K562 (cell line): Measurements from ENCODE around the gene AP1B1. TPM values are rescaled to one million over a fixed set of nuclear protein-coding genes. Genes with fewer than 3 reads are reported as not detected.

Source experiments
- LEF1 ChIP-seq: fragments of 450-650 bp; IDR thresholded peaks from 2 replicates; pipeline ENCODE4 v1.6.1; 2016; ENCODE audit warnings: mild to moderate bottlenecking
- MED1 ChIP-seq: sonication (generic); formaldehyde crosslinking; IDR thresholded peaks from 2 replicates; pipeline ENCODE4 v1.8.1; 2023; ENCODE audit warnings: missing genetic modification reagents, borderline replicate concordance
- PHTF2 ChIP-seq: fragments of 250-450 bp; sonication (Bioruptor Pico); IDR thresholded peaks from 2 replicates; pipeline ENCODE4 v1.5.0; 2021; ENCODE audit warnings: mild to moderate bottlenecking
- POLR2H ChIP-seq: IDR thresholded peaks from 2 replicates; pipeline ENCODE4 v1.6.1; 2016; ENCODE audit warnings: missing genetic modification characterization, low read depth, mild to moderate bottlenecking, control low read depth, missing compliant biosample characterization, moderate library complexity
- TCF7 ChIP-seq: sonication (generic); IDR thresholded peaks from 2 replicates; pipeline ENCODE4 v1.6.1; 2016; ENCODE audit warnings: antibody characterized with exemption, borderline replicate concordance
- ZNF584 ChIP-seq: fragments of 200-800 bp; sonication (Bioruptor generic); IDR thresholded peaks from 2 replicates; pipeline ENCODE4 v1.6.1; 2016; ENCODE audit warnings: low read depth, mild to moderate bottlenecking, missing genetic modification characterization, missing compliant biosample characterization
- polyA plus RNA-seq, 8 experiments: library from polyadenylated mRNA; depleted of rRNA in 4 of 8; stranded (reverse) in 5 of 8; unstranded in 3 of 8; fragments of >200 nt; fragmentation: Nextera tagmentation in 2 of 8; fragmentation: Illumina TruSeq in 1 of 8; extraction: Ambion mirVana in 2 of 8; extraction: Trizol in 1 of 8; gene quantifications; 2 replicates each; pipeline versions ENCODE4 v1.2.1 to v1.2.3, GENCODE V29; 2011 to 2014; ENCODE audit warnings: inconsistent platforms in 1 of 8, missing spikeins in 1 of 8
- total RNA-seq, 7 experiments: library from RNA; depleted of rRNA in 6 of 7; stranded (reverse); fragments of >200 nt in 6 of 7; fragmentation: Illumina TruSeq in 2 of 7; extraction: Trizol in 2 of 7; gene quantifications; 2 replicates each; pipeline versions ENCODE4 v1.2.1 to v1.2.3, GENCODE V29; 2011 to 2021; ENCODE audit warnings: low replicate concordance in 1 of 7
- TF ChIP-seq, protein P1 (sequence below), 2 experiments: fragments of 450-650 bp; IDR thresholded peaks; 2 replicates each; pipeline ENCODE4 v1.6.1; 2016; ENCODE audit warnings: mild to moderate bottlenecking in 2 of 2, borderline replicate concordance in 1 of 2, low read depth in 1 of 2, moderate library complexity in 1 of 2
- TF ChIP-seq, protein P2 (sequence below): fragments of 450-650 bp; IDR thresholded peaks from 2 replicates; pipeline ENCODE4 v1.6.1; 2018; ENCODE audit not compliant: partially characterized antibody
- TF ChIP-seq, protein P3 (sequence below), 2 experiments: fragments of 450-650 bp in 1 of 2; sonication (generic) in 1 of 2; formaldehyde crosslinking in 1 of 2; IDR thresholded peaks in 1 of 2; conservative IDR thresholded peaks in 1 of 2; 2 replicates each; pipeline versions ENCODE4 v1.6.1 to v1.8.1; 2016 to 2023; ENCODE audit warnings: mild to moderate bottlenecking in 2 of 2, moderate library complexity in 2 of 2, inconsistent platforms in 1 of 2, missing genetic modification reagents in 1 of 2

Gene AP1B1
- total and polyA plus RNA-seq, 9 of the 15 experiments (the other 6 are each of a cell fraction or from before 2014, with no cell fraction given) = 1.2 to 60.9 (median 30.1) TPM

DNA sequence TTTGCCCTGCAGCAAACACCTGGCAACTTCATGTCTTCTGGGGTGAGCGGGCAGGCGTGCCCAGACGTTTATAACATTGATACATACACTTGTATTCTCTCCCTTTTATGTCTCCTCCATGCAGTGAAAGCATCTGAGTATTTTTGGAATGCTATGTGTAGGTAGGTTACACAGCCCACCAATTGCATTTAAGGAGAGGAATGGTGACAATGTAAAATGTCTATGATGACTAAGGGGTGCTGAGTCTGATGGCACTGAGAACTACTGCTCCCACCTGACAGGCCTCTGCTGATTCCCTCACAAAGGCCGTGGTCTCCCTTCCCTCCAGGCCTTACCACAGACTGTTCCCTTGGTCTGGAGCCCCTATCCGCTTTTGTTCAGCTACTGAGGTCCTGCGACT lies 50.0 kb downstream of the AP1B1 start (continued):
- TF ChIP-seq, protein P1, sequence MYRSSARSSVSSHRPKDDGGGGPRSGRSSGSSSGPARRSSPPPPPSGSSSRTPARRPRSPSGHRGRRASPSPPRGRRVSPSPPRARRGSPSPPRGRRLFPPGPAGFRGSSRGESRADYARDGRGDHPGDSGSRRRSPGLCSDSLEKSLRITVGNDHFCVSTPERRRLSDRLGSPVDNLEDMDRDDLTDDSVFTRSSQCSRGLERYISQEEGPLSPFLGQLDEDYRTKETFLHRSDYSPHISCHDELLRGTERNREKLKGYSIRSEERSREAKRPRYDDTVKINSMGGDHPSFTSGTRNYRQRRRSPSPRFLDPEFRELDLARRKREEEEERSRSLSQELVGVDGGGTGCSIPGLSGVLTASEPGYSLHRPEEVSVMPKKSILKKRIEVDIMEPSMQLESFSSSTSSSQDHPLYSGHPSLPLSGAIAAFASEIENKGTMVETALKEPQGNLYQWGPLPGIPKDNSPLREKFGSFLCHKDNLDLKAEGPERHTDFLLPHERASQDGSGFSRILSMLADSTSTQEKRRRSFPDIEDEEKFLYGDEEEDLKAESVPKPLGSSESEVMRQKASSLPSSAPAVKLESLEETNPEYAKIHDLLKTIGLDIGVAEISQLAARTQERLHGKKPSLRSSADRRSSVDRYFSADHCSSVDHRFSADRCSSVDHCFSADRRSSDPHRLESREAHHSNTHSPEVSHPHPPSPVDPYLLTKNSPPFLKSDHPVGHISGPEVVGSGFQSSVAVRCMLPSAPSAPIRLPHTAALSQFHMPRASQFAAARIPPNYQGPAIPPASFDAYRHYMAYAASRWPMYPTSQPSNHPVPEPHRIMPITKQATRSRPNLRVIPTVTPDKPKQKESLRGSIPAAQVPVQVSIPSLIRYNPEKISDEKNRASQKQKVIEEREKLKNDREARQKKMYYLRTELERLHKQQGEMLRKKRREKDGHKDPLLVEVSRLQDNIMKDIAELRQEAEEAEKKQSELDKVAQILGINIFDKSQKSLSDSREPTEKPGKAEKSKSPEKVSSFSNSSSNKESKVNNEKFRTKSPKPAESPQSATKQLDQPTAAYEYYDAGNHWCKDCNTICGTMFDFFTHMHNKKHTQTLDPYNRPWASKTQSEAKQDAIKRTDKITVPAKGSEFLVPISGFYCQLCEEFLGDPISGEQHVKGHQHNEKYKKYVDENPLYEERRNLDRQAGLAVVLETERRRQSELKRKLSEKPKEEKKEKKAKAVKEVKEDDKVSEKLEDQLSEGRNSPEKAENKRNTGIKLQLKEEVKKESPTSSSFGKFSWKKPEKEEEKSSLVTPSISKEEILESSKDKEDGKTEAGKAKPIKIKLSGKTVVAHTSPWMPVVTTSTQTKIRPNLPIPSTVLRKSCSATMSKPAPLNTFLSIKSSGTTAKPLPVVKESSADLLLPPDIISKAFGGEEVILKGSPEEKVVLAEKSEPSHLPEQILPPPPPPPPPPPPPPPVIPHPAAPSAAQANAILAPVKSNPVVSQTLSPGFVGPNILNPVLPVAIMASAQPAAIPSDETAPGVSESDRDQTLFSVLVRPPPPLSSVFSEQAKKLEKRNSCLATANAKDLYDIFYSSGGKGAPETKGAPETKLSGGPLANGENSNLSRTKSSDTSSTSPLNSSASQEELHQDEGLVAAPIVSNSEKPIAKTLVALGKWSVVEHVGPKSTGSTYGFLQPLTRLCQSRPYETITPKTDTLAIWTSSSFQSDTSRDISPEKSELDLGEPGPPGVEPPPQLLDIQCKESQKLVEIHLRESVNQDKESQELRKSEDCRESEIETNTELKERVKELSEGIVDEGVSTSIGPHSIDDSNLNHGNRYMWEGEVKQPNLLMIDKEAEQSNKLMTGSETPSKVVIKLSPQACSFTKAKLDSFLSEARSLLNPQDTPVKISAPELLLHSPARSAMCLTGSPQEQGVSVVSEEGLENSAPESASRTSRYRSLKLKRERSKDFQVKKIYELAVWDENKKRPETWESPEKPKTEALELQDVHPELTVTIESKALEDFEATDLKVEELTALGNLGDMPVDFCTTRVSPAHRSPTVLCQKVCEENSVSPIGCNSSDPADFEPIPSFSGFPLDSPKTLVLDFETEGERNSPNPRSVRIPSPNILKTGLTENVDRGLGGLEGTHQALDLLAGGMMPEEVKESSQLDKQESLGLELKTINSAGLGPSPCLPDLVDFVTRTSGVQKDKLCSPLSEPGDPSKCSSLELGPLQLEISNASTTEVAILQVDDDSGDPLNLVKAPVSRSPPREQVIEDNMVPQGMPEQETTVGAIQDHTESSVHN (IDR thresholded peaks at IDR 0.05; ENCODE audit: borderline replicate concordance in 1 of 2, low read depth in 1 of 2) = no peak
- TF ChIP-seq LEF1 (no peak), PHTF2 (no peak), ZNF584 (CRISPR knock-in tag) (no peak), MED1 (no peak), POLR2H (tag) (no peak), TCF7 (no peak)
- TF ChIP-seq, protein P2, sequence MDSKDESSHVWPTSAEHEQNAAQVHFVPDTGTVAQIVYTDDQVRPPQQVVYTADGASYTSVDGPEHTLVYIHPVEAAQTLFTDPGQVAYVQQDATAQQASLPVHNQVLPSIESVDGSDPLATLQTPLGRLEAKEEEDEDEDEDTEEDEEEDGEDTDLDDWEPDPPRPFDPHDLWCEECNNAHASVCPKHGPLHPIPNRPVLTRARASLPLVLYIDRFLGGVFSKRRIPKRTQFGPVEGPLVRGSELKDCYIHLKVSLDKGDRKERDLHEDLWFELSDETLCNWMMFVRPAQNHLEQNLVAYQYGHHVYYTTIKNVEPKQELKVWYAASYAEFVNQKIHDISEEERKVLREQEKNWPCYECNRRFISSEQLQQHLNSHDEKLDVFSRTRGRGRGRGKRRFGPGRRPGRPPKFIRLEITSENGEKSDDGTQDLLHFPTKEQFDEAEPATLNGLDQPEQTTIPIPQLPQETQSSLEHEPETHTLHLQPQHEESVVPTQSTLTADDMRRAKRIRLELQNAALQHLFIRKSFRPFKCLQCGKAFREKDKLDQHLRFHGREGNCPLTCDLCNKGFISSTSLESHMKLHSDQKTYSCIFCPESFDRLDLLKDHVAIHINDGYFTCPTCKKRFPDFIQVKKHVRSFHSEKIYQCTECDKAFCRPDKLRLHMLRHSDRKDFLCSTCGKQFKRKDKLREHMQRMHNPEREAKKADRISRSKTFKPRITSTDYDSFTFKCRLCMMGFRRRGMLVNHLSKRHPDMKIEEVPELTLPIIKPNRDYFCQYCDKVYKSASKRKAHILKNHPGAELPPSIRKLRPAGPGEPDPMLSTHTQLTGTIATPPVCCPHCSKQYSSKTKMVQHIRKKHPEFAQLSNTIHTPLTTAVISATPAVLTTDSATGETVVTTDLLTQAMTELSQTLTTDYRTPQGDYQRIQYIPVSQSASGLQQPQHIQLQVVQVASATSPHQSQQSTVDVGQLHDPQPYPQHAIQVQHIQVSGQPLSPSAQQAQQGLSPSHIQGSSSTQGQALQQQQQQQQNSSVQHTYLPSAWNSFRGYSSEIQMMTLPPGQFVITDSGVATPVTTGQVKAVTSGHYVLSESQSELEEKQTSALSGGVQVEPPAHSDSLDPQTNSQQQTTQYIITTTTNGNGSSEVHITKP = no peak
- TF ChIP-seq, protein P3, sequence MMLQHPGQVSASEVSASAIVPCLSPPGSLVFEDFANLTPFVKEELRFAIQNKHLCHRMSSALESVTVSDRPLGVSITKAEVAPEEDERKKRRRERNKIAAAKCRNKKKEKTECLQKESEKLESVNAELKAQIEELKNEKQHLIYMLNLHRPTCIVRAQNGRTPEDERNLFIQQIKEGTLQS (IDR thresholded peaks at IDR 0.05) = no peak
- TF ChIP-seq, protein P3 (CRISPR knock-in tag; conservative IDR thresholded peaks at IDR 0.05) = no peak
